ENCODE measurements around the gene YBEY. TPM values are rescaled to one million over a fixed set of nuclear protein-coding genes. Genes with fewer than 3 reads are reported as not detected.

The YBEY gene
- total RNA-seq, 4 donors from 2014 or later = 4.8 to 33.5 (median 9.1) TPM; not detected in 1

DNA sequence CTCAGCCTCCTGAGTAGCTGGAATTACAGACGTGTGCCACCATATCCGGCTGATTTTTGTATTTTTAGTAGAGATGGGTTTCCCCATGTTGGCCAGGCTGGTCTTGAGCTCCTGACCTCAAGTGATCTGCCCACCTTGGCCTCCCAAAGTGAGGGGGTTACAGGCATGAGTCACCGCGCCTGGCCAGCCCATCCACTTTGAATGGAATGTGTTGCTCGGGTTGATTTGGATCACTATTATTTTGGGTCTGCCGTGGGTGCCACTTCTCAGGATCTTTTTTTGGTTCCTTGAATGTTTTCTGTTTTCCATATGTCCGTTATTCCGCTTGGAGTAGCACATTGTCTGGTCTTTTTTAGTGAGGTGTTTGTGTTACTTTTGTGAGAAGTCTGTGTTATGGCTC lies 54.9 kb downstream of the YBEY start:
- H3K9me3 ChIP-seq = no peaks in the 10 kb centered on the region
- H3K36me3 ChIP-seq = peaks cover 0 to 20% (median 10%) of the 10 kb centered on the region in 4 donors
- no peaks in the 10 kb centered on the region for H3K4me1 ChIP-seq
- in situ Hi-C loops (cut with MboI; ENCODE audit: low pct_ligation_motif_present in 1 of 4, low pct_unique_long_range_greater_than_20kb in 1 of 4, low sequenced_read_pairs in 3 of 4) (no loop called here), intact Hi-C loops (cut with DNase I; ENCODE audit: low total_unique reads) (no loop called here)
- H3K4me3 ChIP-seq = no peak overlapping the region
- WGBS, 2 donors (ENCODE audit: low coverage in 1 of 2) = 81 to 96% methylated on average over 4 to 8 of the region's 8 CpGs
- H3K27ac ChIP-seq = no peak overlapping the region
- no peak for DNase-seq
- H3K27me3 ChIP-seq = no peaks in the 10 kb centered on the region
- no peak for TF ChIP-seq EP300 (IDR thresholded peaks at IDR 0.05; ENCODE audit: low read depth)
- no peak for TF ChIP-seq CTCF (IDR thresholded peaks at IDR 0.05)
- TF ChIP-seq POLR2A (IDR thresholded peaks at IDR 0.05) = no peak
- TF ChIP-seq POLR2AphosphoS5 (IDR thresholded peaks at IDR 0.05) = no peak

DNA sequence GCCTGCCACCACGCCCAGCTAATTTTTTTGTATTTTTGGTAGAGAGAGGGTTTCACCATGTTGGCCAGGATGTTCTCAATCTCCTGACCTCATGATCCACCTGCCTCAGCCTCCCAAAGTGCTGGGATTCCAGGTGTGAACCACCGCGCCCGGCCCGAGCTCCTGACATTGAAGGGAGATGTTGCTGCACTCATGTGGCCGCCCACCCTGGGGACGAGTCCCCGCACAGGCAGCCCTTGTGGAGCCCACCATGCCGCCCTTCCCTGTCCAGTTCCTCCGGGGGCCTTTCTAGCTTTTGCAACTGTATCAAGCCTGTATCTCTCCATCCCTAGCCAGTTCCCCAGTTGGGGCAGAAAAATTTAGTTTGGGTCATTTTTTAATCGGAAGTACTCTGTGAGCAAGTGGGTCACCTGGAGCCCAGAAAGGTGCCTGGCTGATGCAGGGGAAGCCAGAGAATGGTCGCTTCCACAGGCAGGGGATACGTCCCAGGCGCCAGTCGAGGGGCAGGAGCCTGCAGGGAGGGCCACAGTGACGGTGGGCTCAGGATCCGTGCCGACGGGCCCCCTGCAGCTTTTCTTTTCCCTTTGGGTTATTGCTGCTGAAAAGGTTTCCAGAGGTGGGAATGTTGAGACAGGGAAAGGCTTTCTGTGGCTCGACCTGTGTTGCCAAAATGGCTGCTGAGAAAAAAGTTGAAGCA lies 58.2 kb downstream of the YBEY start:
- TF ChIP-seq EP300 (IDR thresholded peaks at IDR 0.05; ENCODE audit: low read depth) (no peak), POLR2AphosphoS5 (IDR thresholded peaks at IDR 0.05) (no peak), CTCF (IDR thresholded peaks at IDR 0.05) (no peak), POLR2A (IDR thresholded peaks at IDR 0.05) (no peak)
- in situ Hi-C loops (cut with MboI; ENCODE audit: low pct_ligation_motif_present in 1 of 4, low pct_unique_long_range_greater_than_20kb in 1 of 4, low sequenced_read_pairs in 3 of 4) (no loop called here), intact Hi-C loops (cut with DNase I; ENCODE audit: low total_unique reads) (no loop called here)
- H3K4me1 ChIP-seq = no peaks in the 10 kb centered on the region
- H3K9me3 ChIP-seq = no peaks in the 10 kb centered on the region
- peaks cover 0 to 35% (median 15%) of the 10 kb centered on the region in 4 donors for H3K36me3 ChIP-seq
- H3K27ac ChIP-seq = no peak overlapping the region
- 90 to 97% methylated on average over 2 to 20 of the region's 20 CpGs for WGBS, 2 donors (ENCODE audit: low coverage in 1 of 2)
- DNase-seq = no peak
- no peak overlapping the region for H3K4me3 ChIP-seq
- H3K27me3 ChIP-seq = no peaks in the 10 kb centered on the region

DNA sequence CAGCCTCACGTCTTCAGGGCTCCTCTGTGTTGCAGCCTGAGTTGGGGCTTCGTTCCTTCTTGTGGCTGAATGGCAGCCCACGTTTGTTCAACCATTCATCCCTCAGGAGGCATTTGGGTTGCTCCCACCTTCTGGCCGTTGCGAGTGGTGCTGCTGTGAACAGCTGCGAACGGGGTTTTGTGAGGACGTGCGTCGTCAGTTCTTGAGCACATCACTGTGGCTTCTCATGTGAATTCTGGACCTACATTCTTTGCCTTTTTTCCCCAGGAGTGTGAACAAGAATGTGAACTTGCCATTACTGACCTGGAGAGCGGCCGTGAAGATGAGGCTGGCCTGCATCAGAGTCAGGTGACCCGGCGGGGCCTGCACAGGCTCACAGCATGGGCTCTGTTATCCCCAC lies 59.7 kb downstream of the YBEY start:
- in situ Hi-C loops (cut with MboI; ENCODE audit: low pct_ligation_motif_present in 1 of 4, low pct_unique_long_range_greater_than_20kb in 1 of 4, low sequenced_read_pairs in 3 of 4) = no loop called here
- TF ChIP-seq EP300 (IDR thresholded peaks at IDR 0.05; ENCODE audit: low read depth) (no peak), CTCF (IDR thresholded peaks at IDR 0.05) (no peak), POLR2AphosphoS5 (IDR thresholded peaks at IDR 0.05) (no peak), POLR2A (IDR thresholded peaks at IDR 0.05) (no peak)
- DNase-seq = no peak
- intact Hi-C loops (cut with DNase I; ENCODE audit: low total_unique reads) = no loop called here
- Histone ChIP-seq H3K4me3 (no peak overlapping the region), H3K27ac (no peak overlapping the region), H3K27me3 (no peaks in the 10 kb centered on the region), H3K36me3 (peaks cover 0 to 46% (median 23%) of the 10 kb centered on the region in 4 donors), H3K9me3 (no peaks in the 10 kb centered on the region), H3K4me1 (no peaks in the 10 kb centered on the region)
- WGBS, 2 donors (ENCODE audit: low coverage in 1 of 2) = 95 to 96% methylated on average over 8 to 14 of the region's 14 CpGs

DNA sequence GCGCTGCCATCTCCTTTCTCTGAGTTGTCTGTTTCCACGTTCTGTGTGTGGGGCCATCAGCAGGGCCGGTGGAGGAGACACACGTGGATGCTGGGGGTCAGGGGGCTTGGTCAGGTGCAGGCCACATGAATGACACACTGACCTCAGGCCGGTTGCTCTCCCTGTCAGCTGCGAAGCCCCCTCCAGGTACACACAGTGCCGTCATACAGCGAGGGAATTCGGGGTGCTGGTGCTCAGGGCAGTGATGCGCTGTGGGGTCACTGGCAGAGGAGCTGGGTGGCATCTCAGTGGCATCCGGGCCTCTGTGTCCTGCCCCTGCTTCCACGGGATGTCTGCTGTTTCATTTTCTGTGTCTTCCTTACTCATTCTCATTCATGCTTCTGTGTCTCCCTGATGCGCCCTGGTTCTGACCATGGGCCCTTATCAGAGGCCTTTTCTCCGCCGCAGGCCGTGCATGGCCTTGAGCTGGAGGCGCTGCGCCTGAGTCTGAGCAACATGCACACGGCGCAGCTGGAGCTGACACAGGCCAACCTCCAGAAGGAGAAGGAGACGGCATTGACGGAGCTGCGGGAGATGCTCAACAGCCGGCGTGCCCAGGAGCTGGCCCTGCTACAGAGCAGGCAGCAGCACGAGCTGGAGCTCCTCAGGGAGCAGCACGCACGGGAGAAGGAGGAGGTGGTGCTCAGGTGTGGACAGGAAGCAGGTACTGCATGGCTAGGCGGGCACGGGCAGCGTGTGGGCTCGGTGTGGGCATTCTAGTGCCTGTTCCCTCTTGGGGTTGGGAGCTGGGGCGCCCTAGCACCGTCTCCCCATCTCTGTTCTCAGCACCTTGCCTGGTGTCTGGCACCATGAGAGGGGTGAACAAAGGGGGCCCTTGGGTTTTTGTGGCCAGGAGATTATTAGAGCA lies 60.4 kb downstream of the YBEY start:
- no peaks in the 10 kb centered on the region for H3K27me3 ChIP-seq
- in situ Hi-C loops (cut with MboI; ENCODE audit: low pct_ligation_motif_present in 1 of 4, low pct_unique_long_range_greater_than_20kb in 1 of 4, low sequenced_read_pairs in 3 of 4) (no loop called here), intact Hi-C loops (cut with DNase I; ENCODE audit: low total_unique reads) (no loop called here)
- DNase-seq = no peak
- H3K4me1 ChIP-seq = no peaks in the 10 kb centered on the region
- no peak for TF ChIP-seq EP300 (IDR thresholded peaks at IDR 0.05; ENCODE audit: low read depth)
- TF ChIP-seq POLR2AphosphoS5 (IDR thresholded peaks at IDR 0.05) = no peak
- TF ChIP-seq CTCF (IDR thresholded peaks at IDR 0.05) = no peak
- no peak for TF ChIP-seq POLR2A (IDR thresholded peaks at IDR 0.05)
- 95% methylated on average over 34 of the region's 34 CpGs; no CpG with 5 or more reads in 1 of the 2 donors for WGBS, 2 donors (ENCODE audit: low coverage in 1 of 2)
- no peak overlapping the region for H3K27ac ChIP-seq
- no peak overlapping the region for H3K4me3 ChIP-seq
- H3K9me3 ChIP-seq = no peaks in the 10 kb centered on the region
- peaks cover 0 to 52% (median 24%) of the 10 kb centered on the region in 4 donors for H3K36me3 ChIP-seq

All from transverse colon (tissue), 4 donors.